Sigmoid colon (tissue), 4 donors: ENCODE results near the gene COL1A2.

Experiments
- CTCF ChIP-seq, 4 experiments: fragments of 450-650 bp in 3 of 4; fragments of 200-600 bp in 1 of 4; IDR thresholded peaks; one replicate each; pipeline ENCODE4 v1.5.1; 2016 to 2019; ENCODE audit warnings: antibody characterized with exemption in 4 of 4, mild to moderate bottlenecking in 3 of 4, moderate library complexity in 2 of 4
- EP300 ChIP-seq, 4 donors: sonication (generic); formaldehyde crosslinking; IDR thresholded peaks; one replicate each; pipeline ENCODE4 v1.6.1; 2017; ENCODE audit warnings: antibody characterized with exemption in 4 of 4
- POLR2A ChIP-seq, 2 donors: fragments of 450-650 bp; IDR thresholded peaks; one replicate each; pipeline ENCODE4 v1.6.1; 2016; ENCODE audit warnings: antibody characterized with exemption in 2 of 2, mild to moderate bottlenecking in 2 of 2, moderate library complexity in 2 of 2
- POLR2AphosphoS5 ChIP-seq, 4 donors: sonication (generic); formaldehyde crosslinking; IDR thresholded peaks; one replicate each; pipeline ENCODE4 v1.6.1; 2017; ENCODE audit warnings: antibody characterized with exemption in 4 of 4

- no peak for TF ChIP-seq CTCF (IDR thresholded peaks at IDR 0.05)
- TF ChIP-seq EP300 (IDR thresholded peaks at IDR 0.05): no peak
- TF ChIP-seq POLR2AphosphoS5 (IDR thresholded peaks at IDR 0.05): peak in 1 of 4 donors; percentile 20
- no peak for TF ChIP-seq POLR2A (IDR thresholded peaks at IDR 0.05)
These were observed 37.1 kb downstream of the COL1A2 start for GRCh38 chr7:94431619-94432280.
